GM18526 (cell line): ENCODE measurements around the gene TRAF1.
A peak's percentile ranks its signal among the peaks of the same experiment; 100 is the strongest.

Source experiments
- POLR2A ChIP-seq: IDR thresholded peaks from 3 replicates; pipeline ENCODE4 v1.6.1; 2011; ENCODE audit not compliant: insufficient read length; ENCODE audit errors: extremely low read depth

Gene TRAF1

GRCh38 chr9:120868339-120868675, 58.3 kb downstream of the TRAF1 start:
- TF ChIP-seq POLR2A = no peak

GRCh38 chr9:120867676-120868338, 58.8 kb downstream of the TRAF1 start:
- TF ChIP-seq POLR2A = no peak

GRCh38 chr9:120866651-120867050, 59.9 kb downstream of the TRAF1 start:
- TF ChIP-seq POLR2A = no peak

GRCh38 chr9:120865809-120866208, 60.8 kb downstream of the TRAF1 start:
- no peak for TF ChIP-seq POLR2A

GRCh38 chr9:120865176-120865575, 61.4 kb downstream of the TRAF1 start:
- TF ChIP-seq POLR2A = no peak

GRCh38 chr9:120864719-120865118, 61.9 kb downstream of the TRAF1 start:
- no peak for TF ChIP-seq POLR2A

- no peak for TF ChIP-seq POLR2A
Measured at GRCh38 chr9:120863833-120864232, 62.8 kb downstream of the TRAF1 start.

GRCh38 chr9:120862452-120862851, 64.1 kb downstream of the TRAF1 start:
- TF ChIP-seq POLR2A = no peak

- TF ChIP-seq POLR2A = no peak
Measured at GRCh38 chr9:120861935-120862334, 64.7 kb downstream of the TRAF1 start.

- TF ChIP-seq POLR2A = no peak
Measured at GRCh38 chr9:120860083-120860482, 66.5 kb downstream of the TRAF1 start.

GRCh38 chr9:120859361-120859760, 67.2 kb downstream of the TRAF1 start:
- TF ChIP-seq POLR2A = no peak

- no peak for TF ChIP-seq POLR2A
Measured at GRCh38 chr9:120857902-120858301, 68.7 kb downstream of the TRAF1 start.

GRCh38 chr9:120857481-120857880, 69.1 kb downstream of the TRAF1 start:
- no peak for TF ChIP-seq POLR2A

GRCh38 chr9:120856700-120857099, 69.9 kb downstream of the TRAF1 start:
- no peak for TF ChIP-seq POLR2A

- TF ChIP-seq POLR2A = peak; percentile 32
Measured at GRCh38 chr9:120855827-120856670, 70.5 kb downstream of the TRAF1 start.

GRCh38 chr9:120854596-120855327, 71.8 kb downstream of the TRAF1 start:
- no peak for TF ChIP-seq POLR2A

- no peak for TF ChIP-seq POLR2A
Measured at GRCh38 chr9:120853198-120853597, 73.4 kb downstream of the TRAF1 start.
